ENCODE data around the gene CLIC4. TPM values are rescaled to one million over a fixed set of nuclear protein-coding genes. Genes with fewer than 3 reads are reported as not detected.
"Not testable (repeated sequence)": the region's sequence is repeated elsewhere in the genome, so short reads cannot be mapped to it uniquely, and the experiment has no call there.

The CLIC4 gene
- total RNA-seq, 4 donors from 2014 or later = 53.0 to 151 (median 95.3) TPM

DNA sequence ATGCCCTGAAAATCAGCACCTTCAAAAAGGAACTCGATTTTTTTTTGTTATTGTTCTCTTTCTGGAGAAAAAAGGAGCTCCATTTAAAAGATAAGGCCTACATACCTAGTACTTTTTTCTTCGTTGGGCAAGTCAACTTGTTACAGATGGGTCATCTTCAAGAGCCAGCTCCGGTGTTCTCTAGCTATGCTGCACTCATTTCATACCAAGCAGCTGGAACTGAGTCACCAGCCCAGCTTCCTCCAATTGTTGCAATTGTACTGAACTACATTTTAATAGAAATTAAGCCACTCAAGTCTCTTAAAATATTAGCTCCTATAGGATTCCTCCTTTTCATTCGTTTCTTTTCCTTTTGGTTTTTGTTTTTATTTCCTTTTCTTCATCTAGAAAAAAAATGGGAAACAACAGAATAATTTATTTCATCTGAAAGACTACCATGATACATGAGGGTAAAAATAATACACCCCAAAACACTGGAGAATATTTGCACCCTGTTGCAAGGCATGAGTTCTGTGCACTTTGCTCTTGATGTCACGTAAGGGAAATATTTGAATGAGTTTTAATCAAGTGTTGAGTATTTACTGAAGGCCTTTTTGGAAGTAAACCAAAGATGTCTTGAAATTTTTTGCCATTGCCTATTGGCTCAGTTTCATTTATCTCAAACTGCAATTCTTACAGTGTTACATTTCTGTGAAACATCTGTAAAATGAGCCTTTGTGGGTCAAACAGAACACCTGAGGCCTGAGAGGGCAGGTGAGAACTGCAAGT is 60.5 kb downstream of the CLIC4 start:
- H3K4me1 ChIP-seq = no peaks in the 10 kb centered on the region

DNA sequence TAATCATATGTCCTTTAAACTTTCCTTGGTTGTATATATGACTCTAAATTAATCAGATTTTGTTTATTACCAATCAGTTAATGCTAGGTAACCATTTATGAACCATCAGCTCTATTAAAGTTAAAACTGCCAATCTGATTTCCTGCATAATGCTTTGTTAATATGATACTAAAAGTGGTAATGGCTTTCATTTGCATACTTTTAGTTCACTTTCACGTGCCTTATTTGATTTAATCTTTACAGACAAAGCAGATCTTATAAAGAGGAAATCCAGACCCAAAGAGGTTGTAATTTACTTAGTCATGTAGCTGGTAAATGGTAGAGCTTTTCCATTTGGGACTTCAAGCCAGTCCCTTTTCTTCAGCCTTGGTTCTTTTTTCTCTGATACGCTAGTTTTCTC is 61.3 kb downstream of the CLIC4 start:
- no peak for DNase-seq
- Histone ChIP-seq H3K9me3 (no peaks in the 10 kb centered on the region), H3K4me1 (no peaks in the 10 kb centered on the region), H3K27ac (no peak overlapping the region), H3K36me3 (no peaks in the 10 kb centered on the region), H3K4me3 (replicated peaks in 1 of 3) (no peak overlapping the region), H3K27me3 (no peaks in the 10 kb centered on the region)
- intact Hi-C loops (cut with DNase I) = no loop called here
- WGBS, 2 donors = 85 to 88% methylated on average over 2 of the region's 2 CpGs
- TF ChIP-seq, protein P1, sequence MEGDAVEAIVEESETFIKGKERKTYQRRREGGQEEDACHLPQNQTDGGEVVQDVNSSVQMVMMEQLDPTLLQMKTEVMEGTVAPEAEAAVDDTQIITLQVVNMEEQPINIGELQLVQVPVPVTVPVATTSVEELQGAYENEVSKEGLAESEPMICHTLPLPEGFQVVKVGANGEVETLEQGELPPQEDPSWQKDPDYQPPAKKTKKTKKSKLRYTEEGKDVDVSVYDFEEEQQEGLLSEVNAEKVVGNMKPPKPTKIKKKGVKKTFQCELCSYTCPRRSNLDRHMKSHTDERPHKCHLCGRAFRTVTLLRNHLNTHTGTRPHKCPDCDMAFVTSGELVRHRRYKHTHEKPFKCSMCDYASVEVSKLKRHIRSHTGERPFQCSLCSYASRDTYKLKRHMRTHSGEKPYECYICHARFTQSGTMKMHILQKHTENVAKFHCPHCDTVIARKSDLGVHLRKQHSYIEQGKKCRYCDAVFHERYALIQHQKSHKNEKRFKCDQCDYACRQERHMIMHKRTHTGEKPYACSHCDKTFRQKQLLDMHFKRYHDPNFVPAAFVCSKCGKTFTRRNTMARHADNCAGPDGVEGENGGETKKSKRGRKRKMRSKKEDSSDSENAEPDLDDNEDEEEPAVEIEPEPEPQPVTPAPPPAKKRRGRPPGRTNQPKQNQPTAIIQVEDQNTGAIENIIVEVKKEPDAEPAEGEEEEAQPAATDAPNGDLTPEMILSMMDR (IDR thresholded peaks at IDR 0.05) = no peak
- no peak for TF ChIP-seq POLR2A (IDR thresholded peaks at IDR 0.05)

More for the DNA sequence above, 60.5 kb downstream of the CLIC4 start:
- Histone ChIP-seq H3K4me3 (replicated peaks in 1 of 3) (no peak overlapping the region), H3K36me3 (no peaks in the 10 kb centered on the region), H3K9me3 (no peaks in the 10 kb centered on the region), H3K27me3 (no peaks in the 10 kb centered on the region), H3K27ac (no peak overlapping the region)
- no peak for TF ChIP-seq POLR2A (IDR thresholded peaks at IDR 0.05)
- TF ChIP-seq, protein P1 (IDR thresholded peaks at IDR 0.05) = no peak
- intact Hi-C loops (cut with DNase I) = no loop called here
- 71 to 79% methylated on average over 5 of the region's 5 CpGs for WGBS, 2 donors
- DNase-seq = no peak

DNA sequence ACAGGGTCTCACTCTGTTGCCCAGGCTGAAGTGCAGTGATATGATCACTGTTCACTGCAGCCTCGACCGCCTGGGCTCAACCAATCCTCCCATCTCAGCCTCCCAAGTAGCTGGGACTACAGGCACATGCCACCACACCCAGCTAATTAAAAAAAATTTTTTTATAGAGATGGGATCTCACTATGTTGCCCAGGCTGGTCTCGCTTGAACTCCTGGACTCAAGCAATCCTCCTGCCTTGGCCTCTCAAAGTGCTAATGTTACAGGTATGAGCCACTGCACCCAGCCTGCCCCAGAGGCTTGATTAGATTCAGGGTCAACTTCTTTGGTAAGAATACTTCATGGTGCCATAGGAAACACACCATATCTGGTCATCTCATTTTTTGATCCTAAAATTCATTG is 66.2 kb downstream of the CLIC4 start:
- intact Hi-C loops (cut with DNase I); H3K36me3 ChIP-seq; H3K9me3 ChIP-seq; H3K27ac ChIP-seq; H3K4me1 ChIP-seq; DNase-seq; H3K4me3 ChIP-seq (replicated peaks in 1 of 3); H3K27me3 ChIP-seq: not testable (repeated sequence)
- WGBS, 2 donors = 94 to 98% methylated on average over 3 of the region's 3 CpGs

DNA sequence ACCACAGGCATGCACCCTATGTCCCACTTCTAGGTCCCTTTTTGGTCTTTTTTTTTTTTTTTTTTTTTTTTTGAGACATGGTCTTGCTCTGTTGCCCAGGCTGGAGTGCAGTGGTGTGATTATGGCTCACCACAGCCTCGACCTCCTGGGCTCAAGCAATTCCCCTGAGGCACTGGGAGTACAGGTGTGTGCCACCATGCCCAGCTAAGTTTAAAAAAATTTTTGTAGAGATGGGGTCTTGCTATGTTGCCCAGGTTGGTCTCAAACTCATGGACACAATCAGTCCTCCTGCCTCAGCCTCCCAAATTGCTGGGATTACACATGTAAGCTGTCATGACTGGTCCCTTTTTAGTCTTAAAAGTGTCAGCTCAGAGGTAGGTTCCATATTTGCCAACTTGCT is 75.0 kb downstream of the CLIC4 start:
- H3K27me3 ChIP-seq; H3K4me3 ChIP-seq (replicated peaks in 1 of 3); intact Hi-C loops (cut with DNase I); DNase-seq; H3K4me1 ChIP-seq; H3K9me3 ChIP-seq; H3K27ac ChIP-seq; H3K36me3 ChIP-seq: not testable (repeated sequence)
- WGBS, 2 donors = 81 to 85% methylated on average over 1 of the region's 1 CpG

DNA sequence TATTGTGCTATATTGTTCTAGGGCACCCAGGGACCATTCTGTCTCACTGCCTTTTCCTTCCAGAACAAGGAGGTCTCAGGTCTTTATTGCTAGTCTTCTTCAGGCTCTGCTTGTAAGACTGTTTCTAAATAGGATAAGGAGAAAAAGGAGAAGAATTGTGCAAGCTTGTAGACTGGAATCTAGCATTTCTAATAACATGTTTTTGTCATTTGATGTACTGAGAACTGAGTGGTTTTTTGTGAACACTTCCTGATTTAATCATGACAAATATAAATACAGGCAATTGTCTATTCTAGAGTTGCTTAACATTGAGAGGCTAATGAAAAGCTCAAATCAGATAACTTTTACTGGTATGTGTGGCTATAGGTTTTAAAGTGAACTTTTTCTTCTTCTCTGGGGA is 77.6 kb downstream of the CLIC4 start:
- H3K36me3 ChIP-seq = no peaks in the 10 kb centered on the region
- TF ChIP-seq POLR2A (IDR thresholded peaks at IDR 0.05) = no peak
- TF ChIP-seq, protein P1 (IDR thresholded peaks at IDR 0.05) = no peak
- H3K27me3 ChIP-seq = no peaks in the 10 kb centered on the region
- H3K4me1 ChIP-seq = peaks cover 0 to 8% of the 10 kb centered on the region in 2 donors
- H3K9me3 ChIP-seq = no peaks in the 10 kb centered on the region
- no peak overlapping the region for H3K27ac ChIP-seq
- no peak for DNase-seq
- intact Hi-C loops (cut with DNase I) = no loop called here
- no peak overlapping the region for H3K4me3 ChIP-seq (replicated peaks in 1 of 3)

DNA sequence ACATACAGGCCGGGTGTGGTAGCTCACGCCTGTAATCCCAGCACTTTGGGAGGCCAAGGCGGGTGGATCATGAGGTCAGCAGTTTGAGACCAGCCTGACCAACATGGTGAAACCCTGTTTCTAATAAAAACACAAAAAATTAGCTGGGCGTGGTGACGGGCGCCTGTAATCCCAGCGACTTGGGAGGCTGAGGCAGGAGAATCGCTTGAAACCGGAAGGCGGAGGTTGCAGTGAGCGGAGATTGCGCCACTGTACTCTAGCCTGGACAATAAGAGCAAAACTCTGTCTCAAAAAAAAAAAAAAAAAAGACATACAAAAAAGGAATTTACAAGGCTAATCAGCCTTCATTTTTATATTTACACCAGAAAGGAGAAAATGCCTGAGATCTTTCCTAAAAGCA is 78.2 kb downstream of the CLIC4 start:
- H3K4me1 ChIP-seq = not testable (repeated sequence)
- WGBS, 2 donors = 93 to 97% methylated on average over 12 of the region's 12 CpGs

More for the DNA sequence above, 78.2 kb downstream of the CLIC4 start:
- intact Hi-C loops (cut with DNase I); H3K27me3 ChIP-seq; H3K27ac ChIP-seq; DNase-seq; H3K4me3 ChIP-seq (replicated peaks in 1 of 3); H3K36me3 ChIP-seq; H3K9me3 ChIP-seq: not testable (repeated sequence)
